Activated naive CD4-positive, alpha-beta T cell treated with anti-CD3 and anti-CD28 coated beads, Interleukin-2, amount 50 U/mL, for 24 hours (primary cell): Measurements from ENCODE around the gene NR6A1.
A peak's percentile ranks its signal among the peaks of the same experiment; 100 is the strongest.
"Not testable (repeated sequence)": the region's sequence is repeated elsewhere in the genome, so short reads cannot be mapped to it uniquely, and the experiment has no call there.

Experiments
- H3K27ac Mint-ChIP-seq: one replicate; pipeline ENCODE4 v1.8.0; 2021; ENCODE audit warnings: mild to moderate bottlenecking, mixed read lengths
- H3K27me3 Mint-ChIP-seq: one replicate; pipeline ENCODE4 v1.8.0; 2021; ENCODE audit warnings: mixed read lengths
- H3K36me3 Mint-ChIP-seq: one replicate; pipeline ENCODE4 v1.8.0; 2021; ENCODE audit warnings: mixed read lengths
- H3K4me1 Mint-ChIP-seq: one replicate; pipeline ENCODE4 v1.8.0; 2021; ENCODE audit warnings: mixed read lengths
- H3K4me3 Mint-ChIP-seq: one replicate; pipeline ENCODE4 v1.8.0; 2021; ENCODE audit warnings: mild to moderate bottlenecking, mixed read lengths
- H3K9me3 Mint-ChIP-seq: one replicate; pipeline ENCODE4 v1.8.0; 2021; ENCODE audit warnings: mixed read lengths

The NR6A1 gene

DNA sequence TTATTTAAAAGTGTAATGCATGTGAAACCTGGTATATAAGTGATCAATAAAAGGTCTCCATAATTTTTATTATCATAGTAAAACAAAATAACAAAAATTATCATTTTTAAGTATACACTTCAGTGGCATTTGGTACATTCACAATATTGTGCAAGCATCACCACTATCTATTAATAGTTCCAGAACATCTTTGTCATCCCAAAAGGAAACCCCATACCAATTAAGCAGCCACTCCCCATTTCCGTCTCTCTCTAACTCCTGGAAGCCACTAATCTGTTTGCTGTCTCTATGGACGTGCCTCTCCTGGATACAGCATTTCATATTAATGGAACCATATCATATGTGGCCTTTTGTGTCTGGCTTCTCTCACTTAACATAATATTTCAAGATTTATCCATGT, 13.4 kb upstream of the NR6A1 start:
- Mint-ChIP-seq H3K9me3 (no peaks in the 10 kb centered on the region), H3K4me3 (no peak overlapping the region), H3K27ac (no peak overlapping the region)

DNA sequence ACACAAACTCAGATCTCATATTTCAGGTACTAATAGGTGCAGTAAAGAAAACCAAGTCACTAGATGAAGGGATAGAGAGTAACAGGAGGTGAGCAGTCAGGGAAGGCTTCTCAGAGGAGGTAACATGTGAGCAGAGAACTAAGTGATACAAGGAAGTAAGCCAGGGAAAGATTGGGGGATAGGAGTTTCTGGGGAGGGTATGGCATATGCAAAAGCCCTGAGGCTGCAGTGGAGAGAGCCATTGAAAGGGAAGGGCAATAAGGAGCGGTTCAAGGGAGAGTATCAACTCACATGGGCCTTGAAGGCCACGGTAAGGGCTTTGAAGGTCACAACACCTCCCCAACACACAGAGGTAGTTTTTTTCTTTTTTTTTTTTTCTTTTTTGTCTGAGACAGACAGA, 12.7 kb upstream of the NR6A1 start:
- H3K27ac Mint-ChIP-seq = no peak overlapping the region
- H3K9me3 Mint-ChIP-seq = no peaks in the 10 kb centered on the region

More for the DNA sequence above, 13.4 kb upstream of the NR6A1 start:
- H3K27me3 Mint-ChIP-seq = no peaks in the 10 kb centered on the region
- no peaks in the 10 kb centered on the region for H3K4me1 Mint-ChIP-seq
- no peaks in the 10 kb centered on the region for H3K36me3 Mint-ChIP-seq

DNA sequence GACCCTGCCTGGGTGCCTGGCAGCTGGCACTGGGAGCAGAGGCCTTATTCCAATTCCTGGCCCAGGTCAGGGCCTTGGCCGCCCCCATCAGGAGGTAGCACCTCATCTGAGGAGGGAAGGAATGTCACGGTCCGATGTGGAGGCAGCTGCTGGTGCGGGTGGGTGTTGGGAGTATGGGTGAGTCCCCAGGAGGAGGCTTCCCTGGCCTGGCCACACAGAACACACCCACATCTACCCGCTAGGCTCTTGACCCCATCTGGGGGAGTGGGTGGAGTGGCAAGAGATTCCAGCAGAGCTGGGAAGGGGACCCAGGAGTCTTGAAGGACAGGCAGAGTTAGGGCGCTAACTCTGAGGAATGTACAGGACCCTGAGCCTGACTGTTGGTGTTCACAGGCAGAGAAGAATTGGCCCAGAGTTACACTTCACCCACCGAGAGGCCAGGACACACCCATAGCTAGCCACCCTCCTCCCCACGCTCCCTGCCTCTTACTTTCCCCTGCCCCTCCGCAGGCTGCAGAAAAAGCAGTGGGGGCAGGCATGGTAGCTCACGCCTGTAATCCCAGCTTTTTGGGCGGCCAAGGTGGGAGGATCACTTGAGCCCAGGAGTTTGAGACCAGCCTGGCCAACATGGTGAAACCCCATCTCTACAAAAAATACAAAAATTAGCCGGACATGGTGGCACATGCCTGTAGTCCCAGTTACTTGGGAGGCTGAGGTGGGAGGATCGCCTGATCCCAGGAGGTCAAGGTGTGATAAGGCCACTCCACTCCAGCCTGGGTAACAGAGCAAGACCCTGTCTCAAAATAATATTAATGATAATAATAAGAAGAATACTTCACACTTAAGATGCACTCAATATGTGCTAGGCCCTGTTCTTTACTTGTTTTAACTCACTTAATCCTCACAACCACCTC, 11.8 kb upstream of the NR6A1 start:
- H3K27me3 Mint-ChIP-seq = peaks cover 3% of the 10 kb centered on the region
- no peak overlapping the region for H3K4me3 Mint-ChIP-seq
- no peaks in the 10 kb centered on the region for H3K36me3 Mint-ChIP-seq
- no peaks in the 10 kb centered on the region for H3K9me3 Mint-ChIP-seq
- no peak overlapping the region for H3K27ac Mint-ChIP-seq
- H3K4me1 Mint-ChIP-seq = no peaks in the 10 kb centered on the region

More for the DNA sequence above, 12.7 kb upstream of the NR6A1 start:
- Mint-ChIP-seq H3K4me3 (no peak overlapping the region), H3K4me1 (no peaks in the 10 kb centered on the region), H3K27me3 (peaks cover under 1% of the 10 kb centered on the region), H3K36me3 (no peaks in the 10 kb centered on the region)

DNA sequence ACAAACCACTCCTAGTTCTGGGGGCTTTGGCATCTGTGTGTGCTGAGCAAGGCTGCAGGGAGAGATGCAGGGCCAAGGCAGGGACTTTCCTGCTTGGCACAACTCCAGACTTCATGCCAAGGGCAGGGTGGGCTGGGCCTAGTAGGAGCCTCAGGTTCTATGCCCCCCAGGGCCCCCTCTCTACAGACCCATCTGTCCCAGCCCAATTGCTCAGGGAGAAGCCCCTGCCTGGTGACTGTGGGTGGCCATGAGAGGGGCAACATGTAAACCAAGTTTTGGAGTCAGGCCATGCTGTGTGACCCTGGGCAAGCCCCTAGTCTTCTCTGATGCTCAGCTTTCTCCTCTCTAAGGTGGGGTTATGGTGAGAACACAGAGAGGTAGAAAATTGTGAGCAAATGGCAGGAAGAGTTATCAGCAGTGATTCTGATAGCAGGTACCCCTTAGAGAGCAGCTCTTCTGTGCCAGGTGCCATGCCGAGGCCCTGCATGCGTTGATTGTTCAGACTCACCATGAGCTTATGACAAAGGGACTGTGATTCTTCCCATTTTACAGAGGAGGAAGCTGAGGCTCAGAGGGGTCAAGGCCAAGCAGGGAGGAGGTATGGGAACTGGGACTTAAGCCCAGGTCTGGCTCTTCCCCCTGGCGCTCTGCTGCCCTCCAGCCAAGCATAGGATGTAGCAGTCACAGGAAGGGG, 11.0 kb upstream of the NR6A1 start:
- Mint-ChIP-seq H3K27me3 (peaks cover 5% of the 10 kb centered on the region), H3K4me3 (no peak overlapping the region), H3K27ac (no peak overlapping the region), H3K9me3 (no peaks in the 10 kb centered on the region), H3K4me1 (no peaks in the 10 kb centered on the region), H3K36me3 (no peaks in the 10 kb centered on the region)

DNA sequence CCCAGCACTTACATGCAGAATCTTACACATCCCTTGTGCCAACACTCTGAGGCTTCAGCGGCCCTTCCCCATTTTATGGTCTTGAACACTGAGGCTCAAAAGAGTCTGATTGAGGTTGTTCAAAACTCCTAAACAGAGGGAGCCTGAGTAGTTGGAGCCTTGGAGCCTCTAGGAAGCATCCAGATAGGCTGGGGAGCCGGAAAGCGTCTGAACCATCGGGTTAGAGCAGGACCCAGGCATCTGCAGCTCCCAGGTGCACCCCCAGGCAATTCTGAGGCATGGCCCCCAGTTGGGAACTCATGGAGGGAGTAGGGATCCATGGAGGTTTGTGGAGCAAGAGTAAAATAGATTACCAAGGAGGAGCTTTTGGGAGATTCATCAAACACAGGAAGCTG, 9.6 kb upstream of the NR6A1 start:
- H3K27me3 Mint-ChIP-seq = peaks cover 14% of the 10 kb centered on the region

DNA sequence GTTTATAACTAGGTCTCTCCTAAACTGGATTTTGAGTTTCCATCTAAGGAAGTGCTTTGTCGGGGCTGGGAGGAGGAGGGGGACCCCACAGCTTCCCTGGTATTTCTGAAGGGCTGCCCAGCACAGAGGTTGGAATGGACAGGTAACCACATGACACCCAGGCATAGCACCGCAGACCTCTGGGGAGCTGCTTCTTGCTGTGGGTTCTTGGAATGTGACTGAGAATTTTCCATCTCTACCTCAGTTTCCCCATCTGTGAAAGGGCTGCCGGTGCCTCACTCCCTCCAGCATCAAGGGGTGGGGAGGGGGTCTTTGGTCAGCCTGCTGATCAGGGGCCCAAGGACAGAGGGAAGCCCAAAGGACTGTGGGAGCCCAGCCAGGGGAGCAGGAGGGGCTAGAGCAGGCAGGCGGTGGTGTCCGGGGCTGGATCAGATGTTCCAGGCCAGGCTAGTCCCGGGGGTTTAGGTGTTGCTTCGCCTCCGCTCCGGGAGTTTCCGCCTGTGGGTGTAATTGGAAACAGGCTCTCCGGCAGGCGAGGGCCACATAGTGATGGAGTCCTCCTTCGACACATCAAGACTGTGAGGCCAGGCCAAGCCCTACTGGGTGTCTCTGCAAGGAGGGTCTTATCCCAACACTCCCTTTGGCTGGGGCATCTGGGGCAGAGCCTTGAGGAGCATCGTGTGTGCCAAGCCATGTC, 9.1 kb upstream of the NR6A1 start:
- H3K27ac Mint-ChIP-seq = no peak overlapping the region
- no peaks in the 10 kb centered on the region for H3K9me3 Mint-ChIP-seq
- peaks cover 17% of the 10 kb centered on the region for H3K27me3 Mint-ChIP-seq
- H3K4me3 Mint-ChIP-seq = no peak overlapping the region
- H3K36me3 Mint-ChIP-seq = no peaks in the 10 kb centered on the region
- peaks cover 10% of the 10 kb centered on the region for H3K4me1 Mint-ChIP-seq

More for the DNA sequence above, 9.6 kb upstream of the NR6A1 start:
- no peaks in the 10 kb centered on the region for H3K36me3 Mint-ChIP-seq
- peak overlapping the region; percentile 38 for H3K27ac Mint-ChIP-seq
- H3K4me1 Mint-ChIP-seq = peaks cover 10% of the 10 kb centered on the region
- no peak overlapping the region for H3K4me3 Mint-ChIP-seq
- H3K9me3 Mint-ChIP-seq = no peaks in the 10 kb centered on the region

DNA sequence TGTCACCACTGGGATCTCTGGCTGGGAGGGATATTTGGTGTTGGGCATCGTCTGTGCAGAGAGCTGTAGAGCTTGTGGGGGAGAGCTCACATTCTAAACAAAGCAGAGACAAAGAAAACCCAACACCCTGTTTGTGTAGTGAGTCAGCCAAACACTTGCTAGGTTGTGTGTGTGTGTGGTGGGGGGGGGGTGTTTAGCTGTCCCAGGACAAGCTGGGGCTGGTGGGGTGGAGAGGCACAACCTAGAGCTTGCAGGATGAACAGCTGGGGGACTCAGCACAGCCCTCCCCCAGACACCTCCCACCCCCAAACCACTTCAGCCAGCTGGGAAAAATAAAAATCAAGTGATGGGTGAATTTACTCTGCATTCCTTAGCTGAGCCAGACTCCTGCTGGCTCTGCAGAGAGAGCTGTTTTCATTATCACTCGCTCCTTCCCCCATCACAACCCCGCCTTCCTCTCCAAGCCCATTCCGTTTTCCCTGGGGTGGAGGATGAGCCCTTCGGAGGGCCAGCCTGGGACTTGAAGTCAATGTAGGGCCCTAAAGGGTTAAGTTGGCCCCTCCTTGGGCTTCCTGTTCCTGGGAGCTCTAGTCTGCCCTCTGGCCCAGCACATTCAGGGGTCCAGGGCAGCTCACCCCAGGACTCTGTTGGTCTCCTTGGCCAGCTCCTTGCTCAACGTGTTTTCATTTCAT, 8.4 kb upstream of the NR6A1 start:
- H3K27ac Mint-ChIP-seq = no peak overlapping the region
- H3K9me3 Mint-ChIP-seq = no peaks in the 10 kb centered on the region
- H3K4me1 Mint-ChIP-seq = peaks cover 12% of the 10 kb centered on the region
- H3K36me3 Mint-ChIP-seq = no peaks in the 10 kb centered on the region
- peaks cover 20% of the 10 kb centered on the region for H3K27me3 Mint-ChIP-seq
- no peak overlapping the region for H3K4me3 Mint-ChIP-seq

DNA sequence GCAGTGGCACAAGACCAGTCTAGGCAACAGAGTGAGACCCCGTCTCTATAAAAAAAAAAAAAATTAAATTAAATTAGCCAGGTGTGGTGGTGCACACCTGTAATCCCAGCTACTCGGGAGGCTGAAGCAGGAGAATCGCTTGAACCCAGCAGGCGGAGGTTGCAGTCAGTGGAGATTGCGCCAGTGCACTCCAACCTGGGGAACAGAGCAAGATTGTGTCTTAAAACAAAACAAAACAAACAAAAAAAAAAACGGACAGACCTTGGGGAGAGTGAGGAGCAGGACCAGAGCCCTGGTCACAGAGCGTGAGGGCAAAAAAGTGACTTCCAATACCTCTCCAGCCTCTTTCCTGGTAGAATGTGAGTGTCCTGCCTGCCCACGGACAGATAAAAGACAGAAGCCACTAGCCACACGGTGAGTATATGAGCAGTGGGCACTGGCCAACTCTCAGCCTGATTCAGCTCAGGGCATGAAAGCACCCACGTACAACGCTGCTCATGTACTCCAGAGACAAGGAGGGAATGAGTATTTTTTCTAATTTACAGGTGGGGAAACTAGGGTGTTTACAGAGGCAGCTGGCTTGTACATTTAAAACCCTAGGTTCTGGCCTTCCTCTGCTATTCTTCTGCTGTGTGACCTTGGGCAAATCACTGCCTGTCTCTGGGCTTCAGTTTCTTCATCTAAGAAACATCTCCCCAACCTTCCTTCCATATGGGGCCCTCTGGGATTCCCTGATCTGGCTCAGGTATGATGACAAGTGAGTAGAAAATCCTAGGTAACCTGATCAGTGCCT, 7.7 kb upstream of the NR6A1 start:
- Mint-ChIP-seq H3K27me3 (peaks cover 26% of the 10 kb centered on the region), H3K9me3 (no peaks in the 10 kb centered on the region), H3K36me3 (no peaks in the 10 kb centered on the region), H3K4me3 (peak overlapping the region; percentile 54), H3K27ac (no peak overlapping the region), H3K4me1 (peaks cover 18% of the 10 kb centered on the region)

DNA sequence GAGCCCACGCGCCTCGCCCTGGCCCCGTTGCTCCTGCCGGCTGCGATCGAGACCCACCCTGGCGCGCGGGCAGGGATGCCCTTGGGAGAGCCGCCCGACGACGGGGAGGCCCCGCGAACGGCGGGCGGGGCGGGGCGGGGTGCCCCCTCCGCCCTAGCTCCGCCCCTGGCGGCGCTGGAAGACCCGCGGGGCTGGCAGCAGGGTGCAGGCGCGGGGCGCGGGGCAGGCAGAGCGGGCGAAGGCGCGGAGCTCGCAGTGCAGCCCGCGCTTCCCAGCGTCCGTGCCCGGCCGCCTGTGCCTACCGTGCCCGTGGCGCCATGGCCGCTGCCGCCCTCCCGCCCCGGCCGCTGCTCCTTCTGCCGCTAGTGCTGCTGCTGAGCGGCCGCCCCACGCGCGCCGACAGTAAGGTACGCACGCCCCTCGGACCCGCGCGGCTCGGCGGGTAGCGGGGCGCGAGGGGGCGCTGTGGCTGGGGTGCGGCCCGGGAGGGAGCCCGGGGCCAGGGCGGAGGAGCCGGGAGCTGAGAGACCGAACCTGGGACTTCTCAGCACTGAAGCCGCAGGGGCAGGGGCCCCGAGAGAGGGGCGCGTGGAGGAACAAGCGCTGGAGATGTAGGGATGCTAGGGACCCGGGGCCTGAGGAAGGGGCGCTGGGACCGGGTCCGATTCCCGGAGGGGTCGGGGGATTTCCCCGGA, 6.0 kb upstream of the NR6A1 start, which contains the start of gene OLFML2A:
TSS of gene OLFML2A (plus strand) at position 180 of the 695 bp plus-strand sequence. CDS start at position 318, 138 bp downstream.
- Mint-ChIP-seq H3K27ac (no peak within 1 kb of the TSS), H3K4me3 (peak within 1 kb of the TSS; percentile 78), H3K4me1 (peaks cover 28% of the 10 kb centered on the region), H3K27me3 (peaks cover 37% of the 10 kb centered on the region), H3K9me3 (no peaks in the 10 kb centered on the region), H3K36me3 (no peaks in the 10 kb centered on the region)

DNA sequence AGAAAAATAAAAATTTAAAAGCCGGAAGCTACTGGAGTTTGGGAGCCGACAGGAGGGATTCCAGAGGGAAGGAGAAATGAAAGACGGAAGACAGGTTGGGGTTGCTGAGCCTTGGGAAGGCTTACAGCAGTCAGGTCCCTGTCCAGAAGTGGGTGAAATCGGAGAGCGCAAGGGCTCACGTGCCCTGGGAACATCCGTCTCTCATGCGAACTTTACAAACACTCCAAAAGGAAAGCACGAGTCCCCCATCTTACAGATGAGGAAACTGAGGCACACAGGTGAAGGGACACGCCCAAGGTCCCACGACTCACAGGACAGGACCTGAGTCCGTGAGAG, 5.5 kb upstream of the NR6A1 start:
- Mint-ChIP-seq H3K27ac (no peak overlapping the region), H3K4me3 (peak overlapping the region; percentile 78)

DNA sequence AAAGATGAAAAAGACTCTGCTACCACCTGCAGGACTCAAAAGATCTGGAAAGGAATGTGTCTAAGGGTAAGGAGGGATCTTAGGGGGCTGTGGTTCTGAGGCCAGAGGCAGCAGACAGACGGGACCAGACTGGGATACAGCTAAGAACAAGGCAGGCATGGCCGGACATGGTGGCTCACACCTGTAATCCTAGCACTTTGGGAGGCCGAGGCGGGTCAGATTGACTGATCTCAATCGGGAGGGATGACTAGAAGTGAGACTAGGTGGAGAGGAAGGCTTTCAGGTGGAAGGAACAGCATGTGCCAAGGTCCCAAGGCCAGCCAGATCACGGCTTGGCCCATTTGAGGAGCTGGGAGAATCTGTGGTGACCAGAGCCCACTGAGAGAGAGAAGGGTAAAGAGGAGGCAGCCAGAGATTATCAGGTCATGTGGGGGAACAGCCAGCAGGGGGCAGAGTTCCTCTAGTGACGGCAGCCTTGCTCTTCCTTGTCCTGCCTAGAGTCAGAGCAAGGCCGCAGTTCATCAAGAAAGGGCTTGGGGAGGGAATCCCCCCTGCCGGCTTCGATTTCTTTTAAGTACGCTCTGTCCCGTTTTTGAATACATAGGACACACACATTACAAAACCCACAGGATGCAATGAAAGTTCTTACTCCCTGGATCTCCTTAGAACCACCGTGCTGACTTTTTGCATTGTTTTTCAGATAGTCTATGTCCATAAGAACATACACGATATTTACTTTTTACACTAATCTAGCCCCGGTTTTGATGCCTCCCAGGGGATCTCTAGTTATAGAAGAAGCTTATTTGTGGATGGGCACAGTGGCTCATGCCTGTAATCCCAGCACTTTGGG, 3.2 kb upstream of the NR6A1 start:
- Mint-ChIP-seq H3K27ac (no peak overlapping the region), H3K4me1 (peaks cover 46% of the 10 kb centered on the region), H3K9me3 (no peaks in the 10 kb centered on the region), H3K27me3 (peaks cover 50% of the 10 kb centered on the region), H3K4me3 (no peak overlapping the region), H3K36me3 (no peaks in the 10 kb centered on the region)

More for the DNA sequence above, 5.5 kb upstream of the NR6A1 start:
- H3K4me1 Mint-ChIP-seq = peaks cover 30% of the 10 kb centered on the region
- no peaks in the 10 kb centered on the region for H3K9me3 Mint-ChIP-seq
- no peaks in the 10 kb centered on the region for H3K36me3 Mint-ChIP-seq
- H3K27me3 Mint-ChIP-seq = peaks cover 38% of the 10 kb centered on the region

DNA sequence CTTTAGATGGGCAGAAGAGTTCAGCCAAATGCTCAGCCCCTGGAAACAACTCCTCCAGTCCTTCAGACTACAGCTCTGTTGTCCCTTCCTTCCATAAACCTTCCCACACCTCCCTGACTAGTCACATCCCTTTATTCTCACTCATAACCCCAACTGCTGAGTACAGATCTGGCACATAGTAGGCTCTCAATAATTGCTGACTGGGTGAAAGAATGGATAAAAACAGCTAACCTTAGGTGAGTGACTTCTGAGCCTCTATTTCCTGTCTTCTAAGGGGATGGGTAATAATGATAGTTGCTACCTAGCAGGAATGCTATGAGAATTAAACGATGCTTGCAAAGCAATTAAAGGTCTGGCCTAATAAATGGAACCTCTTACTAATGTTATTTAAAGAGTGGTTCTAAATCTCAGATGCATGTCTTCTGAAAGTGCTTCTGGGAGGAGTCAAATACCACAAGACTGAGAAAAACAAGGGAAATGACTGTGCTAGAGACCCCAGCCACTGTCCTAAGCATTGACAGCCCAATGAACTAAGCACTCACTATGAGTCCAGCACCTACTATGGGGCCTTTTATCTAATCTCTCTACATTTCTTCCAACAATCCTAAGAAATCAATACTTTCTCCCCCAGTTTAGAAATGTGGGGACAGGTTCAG, 2.5 kb upstream of the NR6A1 start:
- H3K27ac Mint-ChIP-seq = peak overlapping the region; percentile 55
- peaks cover 51% of the 10 kb centered on the region for H3K4me1 Mint-ChIP-seq
- H3K4me3 Mint-ChIP-seq = no peak overlapping the region
- peaks cover 55% of the 10 kb centered on the region for H3K27me3 Mint-ChIP-seq
- no peaks in the 10 kb centered on the region for H3K36me3 Mint-ChIP-seq
- no peaks in the 10 kb centered on the region for H3K9me3 Mint-ChIP-seq

DNA sequence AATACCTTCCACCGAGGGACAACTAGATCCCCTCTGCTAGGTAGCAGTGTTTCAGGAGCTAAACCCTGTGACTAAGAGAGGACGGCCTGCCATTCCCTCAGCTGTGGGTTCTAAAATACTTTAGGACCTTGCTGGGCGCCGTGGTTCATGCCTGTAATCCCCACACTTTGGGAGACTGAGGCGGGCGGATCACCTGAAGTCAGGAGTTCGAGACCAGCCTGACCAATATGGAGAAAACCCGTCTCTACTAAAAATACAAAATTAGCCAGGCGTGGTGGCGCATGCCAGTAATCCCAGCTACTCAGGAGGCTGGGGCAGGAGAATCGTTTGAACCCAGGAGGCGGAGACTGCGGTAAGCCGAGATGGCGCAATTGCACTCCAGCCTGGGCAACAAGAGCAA, 1.8 kb upstream of the NR6A1 start:
- H3K9me3 Mint-ChIP-seq, H3K36me3 Mint-ChIP-seq, H3K27ac Mint-ChIP-seq: not testable (repeated sequence)
- H3K27me3 Mint-ChIP-seq = peaks cover 58% of the 10 kb centered on the region
- H3K4me3 Mint-ChIP-seq = peak overlapping the region; percentile 96
- H3K4me1 Mint-ChIP-seq = peaks cover 51% of the 10 kb centered on the region
